K562 (cell line): ENCODE measurements around the gene ALG12. TPM values are rescaled to one million over a fixed set of nuclear protein-coding genes. Genes with fewer than 3 reads are reported as not detected.

Experiments
- ATF7 ChIP-seq: fragments of 450-650 bp; IDR thresholded peaks from 2 replicates; pipeline ENCODE4 v1.7.1; 2014; ENCODE audit warnings: mild to moderate bottlenecking, moderate library complexity
- CBX2 ChIP-seq: fragments of 200-600 bp; sonication (generic); IDR thresholded peaks from one replicate; pipeline ENCODE4 v1.6.1; 2012; ENCODE audit warnings: mild to moderate bottlenecking, low read length, inconsistent platforms; ENCODE audit not compliant: insufficient read depth, poor library complexity, severe bottlenecking
- E2F6 ChIP-seq, 2 experiments: IDR thresholded peaks; 2 replicates each; pipeline ENCODE4 v1.6.1; 2011; ENCODE audit warnings: borderline replicate concordance in 1 of 2, control low read depth in 1 of 2, low read depth in 1 of 2, low read length in 1 of 2, mild to moderate bottlenecking in 1 of 2, mixed read lengths in 1 of 2, moderate library complexity in 1 of 2; ENCODE audit not compliant: insufficient read depth in 1 of 2, insufficient read length in 1 of 2, poor library complexity in 1 of 2, severe bottlenecking in 1 of 2; ENCODE audit errors: extremely low read depth in 1 of 2
- HNRNPLL ChIP-seq: fragments of 200-400 bp; formaldehyde crosslinking; IDR thresholded peaks from 2 replicates; pipeline ENCODE4 v1.6.1; 2017; ENCODE audit warnings: low read length, low read depth, mild to moderate bottlenecking; ENCODE audit not compliant: poor library complexity, severe bottlenecking
- KDM2B ChIP-seq: fragments of 250-450 bp; sonication (Bioruptor Pico); IDR thresholded peaks from 2 replicates; pipeline ENCODE4 v1.8.0; 2021; ENCODE audit warnings: mild to moderate bottlenecking, moderate library complexity
- MTA3 ChIP-seq: fragments of 450-650 bp; formaldehyde crosslinking; IDR thresholded peaks from 2 replicates; pipeline ENCODE4 v1.6.1; 2017; ENCODE audit warnings: mild to moderate bottlenecking, borderline replicate concordance
- PHB2 ChIP-seq: fragments of 450-650 bp; IDR thresholded peaks from 2 replicates; pipeline ENCODE4 v1.6.1; 2017; ENCODE audit warnings: low read depth
- RBM25 ChIP-seq: fragments of 200-400 bp; formaldehyde crosslinking; IDR thresholded peaks from 2 replicates; pipeline ENCODE4 v1.6.1; 2018; ENCODE audit warnings: low read length, low read depth, moderate library complexity; ENCODE audit not compliant: severe bottlenecking
- REST ChIP-seq, 2 experiments: fragments of 450-650 bp; formaldehyde crosslinking in 1 of 2; IDR thresholded peaks; 2 replicates each; pipeline versions ENCODE4 v1.4.0 to v1.6.1; 2014 to 2020; ENCODE audit warnings: mild to moderate bottlenecking in 2 of 2, borderline replicate concordance in 1 of 2, low read depth in 1 of 2
- SMARCC2 ChIP-seq: fragments of 450-650 bp; IDR thresholded peaks from 2 replicates; pipeline ENCODE4 v1.6.1; 2017; ENCODE audit warnings: antibody characterized with exemption, moderate library complexity, mild to moderate bottlenecking, low read depth
- ZNF324 ChIP-seq: fragments of 250-450 bp; sonication (Bioruptor Pico); IDR thresholded peaks from 2 replicates; pipeline ENCODE4 v1.4.0; 2020; ENCODE audit warnings: mild to moderate bottlenecking
- polyA plus RNA-seq, 8 experiments: library from polyadenylated mRNA; depleted of rRNA in 4 of 8; stranded (reverse) in 5 of 8; unstranded in 3 of 8; fragments of >200 nt; fragmentation: Nextera tagmentation in 2 of 8; fragmentation: Illumina TruSeq in 1 of 8; extraction: Ambion mirVana in 2 of 8; extraction: Trizol in 1 of 8; gene quantifications; 2 replicates each; pipeline versions ENCODE4 v1.2.1 to v1.2.3, GENCODE V29; 2011 to 2014; ENCODE audit warnings: inconsistent platforms in 1 of 8, missing spikeins in 1 of 8
- total RNA-seq, 7 experiments: library from RNA; depleted of rRNA in 6 of 7; stranded (reverse); fragments of >200 nt in 6 of 7; fragmentation: Illumina TruSeq in 2 of 7; extraction: Trizol in 2 of 7; gene quantifications; 2 replicates each; pipeline versions ENCODE4 v1.2.1 to v1.2.3, GENCODE V29; 2011 to 2021; ENCODE audit warnings: low replicate concordance in 1 of 7
- TF ChIP-seq, protein P1 (sequence below): fragments of 450-650 bp; conservative IDR thresholded peaks from 2 replicates; pipeline ENCODE4 v1.6.1; 2016; ENCODE audit warnings: missing genetic modification characterization, low read depth, mild to moderate bottlenecking, control low read depth, missing compliant biosample characterization
- TF ChIP-seq, protein P2 (sequence below): fragments of 450-650 bp; IDR thresholded peaks from 2 replicates; pipeline ENCODE4 v1.6.1; 2014; ENCODE audit warnings: low read depth, mild to moderate bottlenecking, moderate library complexity, borderline replicate concordance

ALG12 gene
- total and polyA plus RNA-seq, 9 of the 15 experiments (the other 6 are each of a cell fraction or from before 2014, with no cell fraction given), result 0.20 to 8.5 (median 3.4) TPM

DNA sequence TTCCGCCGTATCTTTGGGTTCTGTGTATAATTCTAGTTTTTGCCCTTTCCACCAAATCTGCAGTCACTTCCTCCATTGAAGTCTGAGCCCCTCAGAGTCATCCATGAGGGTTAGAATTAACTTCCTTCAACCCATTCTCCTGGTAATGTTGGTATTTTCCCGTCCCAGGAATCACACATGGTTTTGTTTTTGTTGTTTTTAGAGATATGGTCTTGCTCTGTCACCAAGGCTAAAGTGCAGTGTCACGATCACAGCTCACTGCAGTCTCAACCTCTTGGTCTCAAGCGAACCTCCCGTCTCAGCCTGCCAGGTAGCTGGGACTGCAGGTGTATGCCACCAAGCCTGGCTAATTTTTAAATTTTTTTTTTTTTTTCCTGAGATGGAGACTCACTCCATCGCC, 45.9 kb downstream of the ALG12 start (continued):
- no peak for TF ChIP-seq REST (IDR thresholded peaks at IDR 0.05; ENCODE audit: borderline replicate concordance)
- no peak for TF ChIP-seq REST (CRISPR knock-in tag; IDR thresholded peaks at IDR 0.05; ENCODE audit: low read depth)
- no peak for TF ChIP-seq PHB2
- TF ChIP-seq HNRNPLL, result no peak
- TF ChIP-seq, protein P1, sequence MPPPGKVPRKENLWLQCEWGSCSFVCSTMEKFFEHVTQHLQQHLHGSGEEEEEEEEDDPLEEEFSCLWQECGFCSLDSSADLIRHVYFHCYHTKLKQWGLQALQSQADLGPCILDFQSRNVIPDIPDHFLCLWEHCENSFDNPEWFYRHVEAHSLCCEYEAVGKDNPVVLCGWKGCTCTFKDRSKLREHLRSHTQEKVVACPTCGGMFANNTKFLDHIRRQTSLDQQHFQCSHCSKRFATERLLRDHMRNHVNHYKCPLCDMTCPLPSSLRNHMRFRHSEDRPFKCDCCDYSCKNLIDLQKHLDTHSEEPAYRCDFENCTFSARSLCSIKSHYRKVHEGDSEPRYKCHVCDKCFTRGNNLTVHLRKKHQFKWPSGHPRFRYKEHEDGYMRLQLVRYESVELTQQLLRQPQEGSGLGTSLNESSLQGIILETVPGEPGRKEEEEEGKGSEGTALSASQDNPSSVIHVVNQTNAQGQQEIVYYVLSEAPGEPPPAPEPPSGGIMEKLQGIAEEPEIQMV (tag), result no peak
- no peak for TF ChIP-seq E2F6 (IDR thresholded peaks at IDR 0.05; ENCODE audit: borderline replicate concordance in 1 of 2, extremely low read depth in 1 of 2, insufficient read depth in 1 of 2, insufficient read length in 1 of 2, low read depth in 1 of 2, low read length in 1 of 2, poor library complexity in 1 of 2, severe bottlenecking in 1 of 2)
- no peak for TF ChIP-seq RBM25
- TF ChIP-seq KDM2B (CRISPR knock-in tag), result no peak
- no peak for TF ChIP-seq MTA3
- TF ChIP-seq CBX2, result no peak
- no peak for TF ChIP-seq SMARCC2
- TF ChIP-seq, protein P2, sequence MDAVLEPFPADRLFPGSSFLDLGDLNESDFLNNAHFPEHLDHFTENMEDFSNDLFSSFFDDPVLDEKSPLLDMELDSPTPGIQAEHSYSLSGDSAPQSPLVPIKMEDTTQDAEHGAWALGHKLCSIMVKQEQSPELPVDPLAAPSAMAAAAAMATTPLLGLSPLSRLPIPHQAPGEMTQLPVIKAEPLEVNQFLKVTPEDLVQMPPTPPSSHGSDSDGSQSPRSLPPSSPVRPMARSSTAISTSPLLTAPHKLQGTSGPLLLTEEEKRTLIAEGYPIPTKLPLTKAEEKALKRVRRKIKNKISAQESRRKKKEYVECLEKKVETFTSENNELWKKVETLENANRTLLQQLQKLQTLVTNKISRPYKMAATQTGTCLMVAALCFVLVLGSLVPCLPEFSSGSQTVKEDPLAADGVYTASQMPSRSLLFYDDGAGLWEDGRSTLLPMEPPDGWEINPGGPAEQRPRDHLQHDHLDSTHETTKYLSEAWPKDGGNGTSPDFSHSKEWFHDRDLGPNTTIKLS, result no peak
- TF ChIP-seq ZNF324 (CRISPR knock-in tag), result no peak
- no peak for TF ChIP-seq ATF7
